SK-N-DZ (cell line): ENCODE results near the gene NPEPPS.
"Not testable (repeated sequence)": the region's sequence is repeated elsewhere in the genome, so short reads cannot be mapped to it uniquely, and the experiment has no call there.

Experiments
- DNase-seq: peaks from one replicate; pipeline ENCODE4 v3.0.0-alpha.2; 2015; ENCODE audit warnings: low spot score

NPEPPS gene

DNA sequence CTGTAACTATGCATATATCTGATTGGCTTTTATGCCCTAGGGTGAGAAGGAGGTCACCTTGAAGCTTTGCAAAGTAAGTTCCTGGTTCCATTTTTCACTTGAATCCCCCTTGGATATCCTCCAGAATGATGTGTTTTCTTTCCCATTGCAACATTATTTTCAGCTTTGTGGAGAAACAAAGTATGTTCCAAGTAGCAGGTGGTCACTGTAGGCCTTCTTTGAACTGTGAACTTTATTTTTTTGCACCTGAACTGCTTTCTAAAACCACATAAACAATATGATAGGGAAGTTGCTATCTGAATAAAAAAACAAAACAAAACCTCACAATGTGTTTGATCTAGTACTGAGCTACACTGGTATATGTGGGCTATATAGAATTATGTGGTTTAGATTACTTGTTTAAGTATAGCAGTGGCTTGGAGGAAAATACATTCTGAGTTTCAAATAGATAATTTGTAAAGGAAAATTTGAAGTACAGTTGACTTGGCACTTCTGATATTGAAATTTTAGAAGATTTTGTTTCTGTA is 29.7 kb downstream of the NPEPPS start:
- DNase-seq: not testable (repeated sequence)

GRCh38 chr17:47561698-47562405 is 30.9 kb downstream of the NPEPPS start:
- not testable (repeated sequence) for DNase-seq

DNA sequence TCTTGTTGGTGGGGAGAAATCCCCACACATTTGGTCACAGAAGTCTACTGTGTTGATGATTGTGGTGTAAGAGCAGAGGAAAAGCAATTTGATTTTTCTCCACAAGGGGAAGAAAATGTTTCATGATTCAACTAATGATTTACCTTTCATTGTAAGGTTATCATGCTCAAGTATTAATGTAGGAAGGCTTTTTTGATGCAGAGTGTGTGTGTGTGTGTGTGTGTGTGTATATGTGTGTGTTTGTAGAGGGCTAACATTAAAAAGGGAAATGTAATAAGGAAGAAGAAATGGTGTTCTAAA is 31.4 kb downstream of the NPEPPS start:
- not testable (repeated sequence) for DNase-seq

- not testable (repeated sequence) for DNase-seq
Observed at GRCh38 chr17:47567261-47567660, 36.4 kb downstream of the NPEPPS start.

DNA sequence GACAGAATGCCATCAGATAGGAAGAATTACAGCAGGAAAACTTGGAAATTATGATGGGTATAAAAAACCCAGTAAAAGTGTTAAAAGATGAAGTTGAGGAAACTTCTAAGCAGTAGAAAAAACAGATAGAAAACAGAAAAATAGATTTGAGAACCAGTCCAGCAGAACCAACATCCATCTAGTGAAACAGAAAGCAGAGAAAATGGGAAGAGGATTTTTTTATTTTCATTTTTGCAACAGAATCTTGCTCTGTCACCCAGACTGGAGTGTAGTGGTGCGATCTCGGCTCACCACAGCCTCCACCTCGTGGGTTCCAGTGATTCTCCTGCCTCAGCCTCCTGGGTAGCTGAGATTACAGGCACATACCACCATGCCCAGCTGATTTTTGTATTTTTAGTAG is 41.7 kb downstream of the NPEPPS start:
- DNase-seq: not testable (repeated sequence)

DNA sequence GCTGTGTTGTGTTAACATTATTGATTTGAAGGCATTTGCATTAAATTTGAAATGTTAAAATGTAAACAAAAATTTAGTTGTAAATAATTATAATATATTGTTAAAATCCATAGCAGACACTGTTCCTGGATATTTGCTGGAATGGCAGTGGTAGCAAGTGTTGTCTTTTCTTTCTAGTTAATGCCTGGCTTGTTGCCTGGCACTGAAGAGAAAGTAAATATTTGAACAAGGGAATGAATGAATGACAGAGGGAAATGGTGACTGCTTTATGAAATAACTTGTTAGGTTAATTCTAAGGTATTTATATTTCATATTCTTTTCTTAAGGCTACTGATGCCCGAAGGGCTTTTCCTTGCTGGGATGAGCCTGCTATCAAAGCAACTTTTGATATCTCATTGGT is 51.5 kb downstream of the NPEPPS start:
- DNase-seq: not testable (repeated sequence)

GRCh38 chr17:47586378-47587055 is 55.6 kb downstream of the NPEPPS start:
- not testable (repeated sequence) for DNase-seq

GRCh38 chr17:47593522-47593921 is 62.6 kb downstream of the NPEPPS start:
- DNase-seq: not testable (repeated sequence)

GRCh38 chr17:47603830-47604597 is 73.1 kb downstream of the NPEPPS start:
- DNase-seq: no peak

- DNase-seq: peak; percentile 50
Observed at GRCh38 chr17:47604598-47604927, 73.7 kb downstream of the NPEPPS start.

GRCh38 chr17:47605011-47605410 is 74.1 kb downstream of the NPEPPS start:
- DNase-seq: no peak

DNA sequence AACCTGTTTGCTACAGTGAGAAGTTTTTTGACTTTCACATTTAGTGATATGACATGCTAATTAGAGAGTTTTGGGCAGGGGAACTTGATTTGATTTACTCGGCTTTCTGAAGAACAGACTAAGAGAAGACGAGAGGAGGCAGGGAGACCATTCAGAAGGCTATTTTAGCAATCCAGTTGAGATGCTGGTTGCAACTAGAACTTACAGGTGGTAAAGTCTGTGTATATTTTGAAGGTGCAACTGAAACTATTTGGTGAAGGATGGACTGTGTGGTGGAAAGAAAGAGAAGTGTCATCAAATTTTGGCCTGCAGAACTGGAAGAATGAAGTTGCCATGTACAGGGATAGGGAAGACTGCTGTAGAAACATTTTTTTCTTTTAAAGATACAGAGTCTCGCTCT is 76.6 kb downstream of the NPEPPS start:
- DNase-seq: no peak

- DNase-seq: no peak
Observed at GRCh38 chr17:47611372-47612350, 80.8 kb downstream of the NPEPPS start.

DNA sequence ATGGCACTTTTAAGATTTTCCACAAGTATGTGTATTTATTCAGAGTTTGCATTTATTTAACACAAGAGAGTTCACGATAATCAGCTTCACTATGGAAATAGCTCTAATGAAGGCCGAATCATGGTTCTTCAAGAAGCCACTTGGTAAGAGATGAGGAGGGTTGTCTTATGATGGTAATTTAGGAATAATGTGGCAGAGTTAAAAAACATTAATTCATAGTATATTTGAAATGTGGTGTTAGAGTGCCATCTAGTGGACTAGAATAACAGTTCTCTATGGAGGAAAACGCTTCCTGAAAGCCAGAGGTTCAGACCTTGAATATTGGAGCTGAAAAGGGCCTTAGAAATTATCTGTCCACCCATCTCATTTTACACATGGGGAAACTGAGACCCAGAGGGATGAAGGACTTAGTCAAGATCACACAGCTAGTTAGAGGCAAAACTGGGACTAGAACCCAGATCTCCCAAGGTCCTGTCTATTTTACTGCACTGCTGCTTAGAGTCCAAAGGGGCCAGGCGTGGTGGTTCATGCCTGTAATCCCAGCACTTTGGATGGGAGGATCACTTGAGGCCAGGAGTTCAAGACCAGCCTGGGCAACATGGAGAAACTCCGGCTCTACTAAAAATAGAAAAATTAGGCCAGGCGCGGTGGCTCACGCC is 85.0 kb downstream of the NPEPPS start:
- DNase-seq: peak; percentile 58

- no peak for DNase-seq
Observed at GRCh38 chr17:47618410-47618809, 87.5 kb downstream of the NPEPPS start.

DNA sequence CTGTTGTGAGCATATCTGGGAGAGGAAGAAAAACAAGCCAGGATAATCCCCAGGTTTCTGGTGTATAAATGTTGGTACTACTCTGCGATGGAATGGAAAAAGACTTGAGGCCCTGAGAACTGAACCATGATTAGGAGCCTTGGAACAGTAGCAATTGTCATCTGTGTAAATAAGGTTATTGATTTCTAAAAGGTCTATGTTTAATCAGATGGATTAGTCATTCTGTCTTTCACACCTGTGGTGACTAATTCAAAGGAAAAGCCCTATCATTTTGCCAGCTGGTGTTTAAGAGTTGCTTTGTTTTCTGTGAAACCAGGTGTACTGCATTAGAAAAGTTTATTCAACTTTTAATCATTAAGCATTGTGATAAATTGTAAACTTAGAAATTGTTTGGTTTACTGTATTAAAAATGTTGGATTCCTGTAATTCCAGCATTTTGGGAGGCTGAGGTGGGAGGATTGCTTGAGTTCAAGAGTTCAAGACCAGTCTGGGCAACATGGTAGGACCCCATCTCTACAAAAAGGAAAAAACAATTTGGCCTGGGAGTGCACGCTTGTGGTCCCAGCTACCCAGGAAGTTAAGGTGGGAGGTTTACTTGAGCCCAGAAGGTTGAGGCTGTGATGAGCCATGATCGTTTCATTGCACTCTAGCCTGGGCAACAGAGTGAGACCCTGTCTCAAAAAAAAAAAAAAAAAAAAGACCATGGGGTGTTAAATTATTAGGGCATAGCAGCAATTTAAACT is 89.8 kb downstream of the NPEPPS start:
- no peak for DNase-seq

GRCh38 chr17:47621293-47622179 is 90.6 kb downstream of the NPEPPS start:
- no peak for DNase-seq

DNA sequence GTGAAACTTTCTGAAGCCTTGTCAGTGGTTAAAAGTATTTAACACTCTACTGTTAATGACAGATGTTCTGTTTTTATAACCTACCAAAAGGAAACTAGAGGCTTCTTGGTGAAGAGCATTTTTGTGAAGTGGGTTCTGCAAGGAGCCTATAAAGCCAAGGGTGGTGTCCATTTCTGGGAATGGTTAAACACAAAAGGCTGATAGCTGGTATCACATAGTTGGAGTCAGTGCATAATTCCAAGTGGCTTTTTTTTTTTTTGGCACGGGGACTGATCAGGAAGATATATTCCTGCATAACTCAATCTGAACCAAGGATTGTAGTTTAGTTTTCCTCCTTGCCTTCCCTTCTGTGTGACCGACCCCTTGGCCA is 91.3 kb downstream of the NPEPPS start:
- no peak for DNase-seq

DNA sequence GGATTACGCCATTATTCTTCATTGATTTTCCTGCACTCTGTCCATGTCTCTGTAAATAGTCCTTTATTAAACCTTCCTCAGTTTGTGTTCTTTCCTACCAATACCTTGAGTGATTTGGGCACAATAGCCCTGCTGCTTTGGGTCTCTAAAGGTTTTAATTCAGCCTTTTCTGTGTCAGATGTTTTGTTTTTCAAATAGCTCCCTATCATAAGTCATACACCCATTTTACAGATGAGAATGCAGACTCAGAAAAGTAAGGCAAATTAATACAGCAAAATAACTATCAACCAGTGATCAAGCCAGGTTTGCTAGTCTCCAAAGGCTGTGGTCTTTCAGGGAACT is 93.8 kb downstream of the NPEPPS start:
- DNase-seq: no peak
